Measurements from ENCODE around the gene FMO5. TPM values are rescaled to one million over a fixed set of nuclear protein-coding genes. Genes with fewer than 3 reads are reported as not detected.

Gene FMO5
- polyA plus RNA-seq, 1 donor: 15.8 TPM

DNA sequence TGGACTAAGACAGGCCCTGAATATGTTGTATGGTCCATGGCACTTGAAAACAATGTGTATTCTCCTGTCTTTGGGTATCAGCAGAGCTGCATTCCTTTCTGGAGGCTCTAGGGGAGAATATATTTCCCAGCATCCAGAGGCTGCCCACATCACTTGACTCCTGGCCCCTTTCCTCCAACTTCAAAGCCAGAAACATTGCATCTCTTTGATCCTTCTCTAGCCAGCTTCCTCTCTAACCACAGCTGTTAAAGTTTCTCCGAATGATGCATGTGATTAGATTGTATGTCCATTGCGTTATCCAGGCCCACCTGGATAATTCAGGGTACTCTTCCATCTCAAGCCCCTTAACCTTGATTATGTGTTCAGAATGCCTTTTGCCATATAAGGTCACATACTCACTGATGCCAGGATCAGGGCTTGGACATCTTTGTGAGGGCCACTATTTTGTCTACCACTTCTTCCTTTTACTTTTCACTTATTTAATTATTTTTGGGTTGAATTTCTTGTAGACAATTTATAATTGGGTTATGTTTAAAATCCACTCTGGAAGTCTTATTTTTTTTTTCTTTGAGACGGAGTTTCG lies 22.6 kb upstream of the FMO5 start:
- no peak overlapping the region for H3K27ac ChIP-seq (ENCODE audit: low read length)
- DNase-seq: no peak
- H3K9me3 ChIP-seq (ENCODE audit: control insufficient read depth, low read depth, low read length): no peaks in the 10 kb centered on the region
- no peak overlapping the region for H3K4me3 ChIP-seq (ENCODE audit: low read length)
- peaks cover 2% of the 10 kb centered on the region for H3K4me1 ChIP-seq (ENCODE audit: control insufficient read depth, insufficient read depth, low read length)
- H3K27me3 ChIP-seq (ENCODE audit: control insufficient read depth, insufficient read depth, low read length): no peaks in the 10 kb centered on the region
- 79% methylated on average over 2 of the region's 4 CpGs for WGBS (ENCODE audit: insufficient coverage, low lambda C conversion rate)
- peaks cover 2% of the 10 kb centered on the region for H3K36me3 ChIP-seq (ENCODE audit: control insufficient read depth, insufficient read depth, low read length)

- Histone ChIP-seq H3K27me3 (ENCODE audit: control insufficient read depth, insufficient read depth, low read length) (no peaks in the 10 kb centered on the region), H3K36me3 (ENCODE audit: control insufficient read depth, insufficient read depth, low read length) (no peaks in the 10 kb centered on the region), H3K4me3 (ENCODE audit: low read length) (no peak overlapping the region), H3K4me1 (ENCODE audit: control insufficient read depth, insufficient read depth, low read length) (peaks cover 5% of the 10 kb centered on the region), H3K9me3 (ENCODE audit: control insufficient read depth, low read depth, low read length) (no peaks in the 10 kb centered on the region), H3K27ac (ENCODE audit: low read length) (no peak overlapping the region)
- 71% methylated on average over 1 of the region's 2 CpGs for WGBS (ENCODE audit: insufficient coverage, low lambda C conversion rate)
- no peak for DNase-seq
Measured at GRCh38 chr1:147246910-147247655, 21.9 kb upstream of the FMO5 start.

DNA sequence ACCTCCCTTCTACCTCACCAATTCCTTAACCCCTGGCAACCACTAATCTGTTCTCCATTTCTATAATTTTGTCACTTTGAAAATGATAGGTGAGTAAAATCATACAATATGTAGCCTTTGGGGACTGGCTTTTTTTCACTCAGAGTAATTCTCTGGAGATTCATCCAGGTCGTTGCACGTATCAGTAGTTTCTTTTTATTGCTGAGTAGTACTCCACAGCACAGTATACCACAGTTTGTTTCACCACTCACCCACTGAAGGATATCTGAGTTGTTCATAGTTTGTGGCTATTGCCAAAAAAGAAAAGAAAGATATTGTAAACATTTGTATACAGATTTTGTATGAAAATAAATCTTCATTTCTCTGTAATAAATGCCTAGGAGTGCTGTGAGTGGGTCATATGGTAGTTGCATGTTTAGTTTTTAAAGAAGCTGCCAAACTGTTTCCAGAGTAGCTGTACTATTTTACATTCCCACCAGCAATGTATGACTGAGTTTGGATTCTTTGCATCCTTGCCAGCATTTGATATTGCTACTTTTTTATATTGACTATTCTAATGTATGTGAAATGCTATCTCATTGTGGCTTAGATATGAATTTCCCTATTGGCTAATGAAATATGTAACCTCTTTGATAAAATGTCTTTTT lies 21.0 kb upstream of the FMO5 start:
- WGBS (ENCODE audit: insufficient coverage, low lambda C conversion rate): no CpG with 5 or more reads among the region's 2 CpGs

DNA sequence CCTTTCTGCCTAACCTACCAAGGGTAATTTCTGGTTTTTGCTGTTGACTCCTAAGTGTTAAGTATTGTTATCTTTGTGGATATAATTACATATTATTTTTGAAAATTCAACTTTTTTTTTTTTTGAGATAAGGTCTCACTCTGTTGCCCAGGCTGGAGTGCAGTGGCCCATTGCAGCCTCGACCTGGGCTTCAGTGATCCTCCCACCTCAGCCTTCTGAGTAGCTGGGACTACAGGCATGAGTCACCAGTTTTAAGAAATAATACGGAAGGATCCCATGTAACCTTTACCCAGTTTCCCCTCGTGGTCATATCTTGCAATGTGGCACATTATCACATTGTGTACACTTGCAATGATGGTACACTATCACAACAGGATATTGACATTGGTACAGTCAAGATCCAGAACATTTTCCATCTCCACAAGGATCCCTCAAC lies 20.5 kb upstream of the FMO5 start:
- Histone ChIP-seq H3K4me3 (ENCODE audit: low read length) (no peak overlapping the region), H3K27me3 (ENCODE audit: control insufficient read depth, insufficient read depth, low read length) (no peaks in the 10 kb centered on the region), H3K27ac (ENCODE audit: low read length) (no peak overlapping the region), H3K9me3 (ENCODE audit: control insufficient read depth, low read depth, low read length) (no peaks in the 10 kb centered on the region), H3K4me1 (ENCODE audit: control insufficient read depth, insufficient read depth, low read length) (peaks cover 10% of the 10 kb centered on the region), H3K36me3 (ENCODE audit: control insufficient read depth, insufficient read depth, low read length) (no peaks in the 10 kb centered on the region)
- DNase-seq: no peak
- WGBS (ENCODE audit: insufficient coverage, low lambda C conversion rate): no CpG with 5 or more reads among the region's 3 CpGs

More for the DNA sequence above, 21.0 kb upstream of the FMO5 start:
- peaks cover 7% of the 10 kb centered on the region for H3K4me1 ChIP-seq (ENCODE audit: control insufficient read depth, insufficient read depth, low read length)
- no peak overlapping the region for H3K4me3 ChIP-seq (ENCODE audit: low read length)
- H3K27me3 ChIP-seq (ENCODE audit: control insufficient read depth, insufficient read depth, low read length): no peaks in the 10 kb centered on the region
- H3K9me3 ChIP-seq (ENCODE audit: control insufficient read depth, low read depth, low read length): no peaks in the 10 kb centered on the region
- DNase-seq: no peak
- H3K27ac ChIP-seq (ENCODE audit: low read length): no peak overlapping the region
- H3K36me3 ChIP-seq (ENCODE audit: control insufficient read depth, insufficient read depth, low read length): no peaks in the 10 kb centered on the region

GRCh38 chr1:147245129-147245528 lies 20.0 kb upstream of the FMO5 start:
- peaks cover 12% of the 10 kb centered on the region for H3K4me1 ChIP-seq (ENCODE audit: control insufficient read depth, insufficient read depth, low read length)
- H3K9me3 ChIP-seq (ENCODE audit: control insufficient read depth, low read depth, low read length): no peaks in the 10 kb centered on the region
- no CpG with 5 or more reads among the region's 6 CpGs for WGBS (ENCODE audit: insufficient coverage, low lambda C conversion rate)
- H3K27me3 ChIP-seq (ENCODE audit: control insufficient read depth, insufficient read depth, low read length): no peaks in the 10 kb centered on the region
- H3K27ac ChIP-seq (ENCODE audit: low read length): no peak overlapping the region
- H3K36me3 ChIP-seq (ENCODE audit: control insufficient read depth, insufficient read depth, low read length): no peaks in the 10 kb centered on the region
- DNase-seq: no peak
- H3K4me3 ChIP-seq (ENCODE audit: low read length): no peak overlapping the region

- WGBS (ENCODE audit: insufficient coverage, low lambda C conversion rate): 10% methylated on average over 2 of the region's 4 CpGs
- H3K4me3 ChIP-seq (ENCODE audit: low read length): peak overlapping the region; percentile 73
- no peak for DNase-seq
- H3K27me3 ChIP-seq (ENCODE audit: control insufficient read depth, insufficient read depth, low read length): no peaks in the 10 kb centered on the region
- no peaks in the 10 kb centered on the region for H3K9me3 ChIP-seq (ENCODE audit: control insufficient read depth, low read depth, low read length)
- no peaks in the 10 kb centered on the region for H3K36me3 ChIP-seq (ENCODE audit: control insufficient read depth, insufficient read depth, low read length)
- peak overlapping the region; percentile 58 for H3K27ac ChIP-seq (ENCODE audit: low read length)
- H3K4me1 ChIP-seq (ENCODE audit: control insufficient read depth, insufficient read depth, low read length): peaks cover 23% of the 10 kb centered on the region
Measured at GRCh38 chr1:147243841-147244240, 18.7 kb upstream of the FMO5 start.

GRCh38 chr1:147243228-147243685 lies 18.1 kb upstream of the FMO5 start:
- Histone ChIP-seq H3K36me3 (ENCODE audit: control insufficient read depth, insufficient read depth, low read length) (no peaks in the 10 kb centered on the region), H3K27ac (ENCODE audit: low read length) (peak overlapping the region; percentile 58), H3K9me3 (ENCODE audit: control insufficient read depth, low read depth, low read length) (no peaks in the 10 kb centered on the region), H3K4me3 (ENCODE audit: low read length) (peak overlapping the region; percentile 73), H3K27me3 (ENCODE audit: control insufficient read depth, insufficient read depth, low read length) (no peaks in the 10 kb centered on the region), H3K4me1 (ENCODE audit: control insufficient read depth, insufficient read depth, low read length) (peaks cover 29% of the 10 kb centered on the region)
- no peak for DNase-seq
- 0% methylated on average over 4 of the region's 30 CpGs for WGBS (ENCODE audit: insufficient coverage, low lambda C conversion rate)

DNA sequence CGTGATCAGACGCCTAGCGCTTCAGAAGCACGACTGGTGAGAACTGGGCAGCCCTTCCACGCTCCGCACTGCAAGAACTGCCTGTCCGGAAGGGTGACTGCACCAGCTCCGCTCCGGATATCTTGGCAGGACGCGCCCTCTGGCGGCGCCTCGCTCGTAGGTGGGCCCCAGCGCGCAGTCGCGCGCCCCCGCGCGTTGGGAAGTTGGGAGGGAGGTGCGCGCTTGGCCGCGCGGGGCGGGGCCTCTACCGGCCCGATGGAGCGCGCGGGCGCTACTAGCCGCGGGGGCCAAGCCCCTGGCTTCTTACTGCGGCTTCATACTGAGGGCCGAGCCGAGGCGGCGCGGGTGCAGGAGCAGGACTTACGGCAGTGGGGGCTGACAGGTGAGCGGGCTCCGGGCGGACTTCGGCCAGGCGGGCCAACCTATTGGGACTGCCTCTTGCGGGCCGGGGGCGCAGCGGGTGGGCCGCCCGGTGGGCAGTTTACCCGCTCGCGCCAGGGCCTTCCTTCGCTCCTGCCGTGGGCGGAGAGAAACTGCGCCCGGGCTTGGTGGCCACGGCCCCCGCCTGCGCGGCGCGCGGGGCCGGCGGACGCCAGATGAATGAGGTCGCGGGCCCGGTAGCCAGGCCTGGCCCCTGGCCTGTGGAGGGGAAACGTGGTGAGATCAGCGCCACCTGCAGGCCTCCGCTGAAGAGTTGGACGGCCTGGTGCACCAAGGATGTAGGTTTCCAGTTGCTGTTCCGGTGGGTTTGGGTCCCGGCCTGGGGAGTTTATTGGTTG lies 17.5 kb upstream of the FMO5 start, which contains the start of gene CHD1L:
TSS of gene CHD1L (plus strand) at position 236 of the 779 bp plus-strand sequence. CDS start at position 256, 20 bp downstream.
- H3K4me3 ChIP-seq (ENCODE audit: low read length): peak within 1 kb of the TSS; percentile 73
- peaks cover 31% of the 10 kb centered on the region for H3K4me1 ChIP-seq (ENCODE audit: control insufficient read depth, insufficient read depth, low read length)
- peak within 1 kb of the TSS; percentile 82 for H3K27ac ChIP-seq (ENCODE audit: low read length)
- no peaks in the 10 kb centered on the region for H3K9me3 ChIP-seq (ENCODE audit: control insufficient read depth, low read depth, low read length)
- DNase-seq: peak; percentile 96 to 97
- WGBS (ENCODE audit: insufficient coverage, low lambda C conversion rate): no CpG with 5 or more reads among the region's 82 CpGs
- H3K27me3 ChIP-seq (ENCODE audit: control insufficient read depth, insufficient read depth, low read length): no peaks in the 10 kb centered on the region
- no peaks in the 10 kb centered on the region for H3K36me3 ChIP-seq (ENCODE audit: control insufficient read depth, insufficient read depth, low read length)

- H3K36me3 ChIP-seq (ENCODE audit: control insufficient read depth, insufficient read depth, low read length): no peaks in the 10 kb centered on the region
- H3K4me1 ChIP-seq (ENCODE audit: control insufficient read depth, insufficient read depth, low read length): peaks cover 37% of the 10 kb centered on the region
- no CpG with 5 or more reads among the region's 9 CpGs for WGBS (ENCODE audit: insufficient coverage, low lambda C conversion rate)
Measured at GRCh38 chr1:147241934-147242448, 16.9 kb upstream of the FMO5 start.

More at GRCh38 chr1:147241934-147242448, 16.9 kb upstream of the FMO5 start:
- Histone ChIP-seq H3K27ac (ENCODE audit: low read length) (peak overlapping the region; percentile 17), H3K9me3 (ENCODE audit: control insufficient read depth, low read depth, low read length) (no peaks in the 10 kb centered on the region), H3K27me3 (ENCODE audit: control insufficient read depth, insufficient read depth, low read length) (no peaks in the 10 kb centered on the region), H3K4me3 (ENCODE audit: low read length) (peak overlapping the region; percentile 73)
- no peak for DNase-seq
